ENCODE data around the gene CLIP3.

- TF ChIP-seq, protein P1, sequence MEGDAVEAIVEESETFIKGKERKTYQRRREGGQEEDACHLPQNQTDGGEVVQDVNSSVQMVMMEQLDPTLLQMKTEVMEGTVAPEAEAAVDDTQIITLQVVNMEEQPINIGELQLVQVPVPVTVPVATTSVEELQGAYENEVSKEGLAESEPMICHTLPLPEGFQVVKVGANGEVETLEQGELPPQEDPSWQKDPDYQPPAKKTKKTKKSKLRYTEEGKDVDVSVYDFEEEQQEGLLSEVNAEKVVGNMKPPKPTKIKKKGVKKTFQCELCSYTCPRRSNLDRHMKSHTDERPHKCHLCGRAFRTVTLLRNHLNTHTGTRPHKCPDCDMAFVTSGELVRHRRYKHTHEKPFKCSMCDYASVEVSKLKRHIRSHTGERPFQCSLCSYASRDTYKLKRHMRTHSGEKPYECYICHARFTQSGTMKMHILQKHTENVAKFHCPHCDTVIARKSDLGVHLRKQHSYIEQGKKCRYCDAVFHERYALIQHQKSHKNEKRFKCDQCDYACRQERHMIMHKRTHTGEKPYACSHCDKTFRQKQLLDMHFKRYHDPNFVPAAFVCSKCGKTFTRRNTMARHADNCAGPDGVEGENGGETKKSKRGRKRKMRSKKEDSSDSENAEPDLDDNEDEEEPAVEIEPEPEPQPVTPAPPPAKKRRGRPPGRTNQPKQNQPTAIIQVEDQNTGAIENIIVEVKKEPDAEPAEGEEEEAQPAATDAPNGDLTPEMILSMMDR (optimal IDR thresholded peaks at IDR 0.05 in 1 of 3, IDR thresholded peaks at IDR 0.05 in 1 of 3, conservative IDR thresholded peaks at IDR 0.05 in 1 of 3; ENCODE audit: extremely low read depth in 1 of 3, insufficient read depth in 2 of 3, low read length in 3 of 3) = no peak
- no peak for TF ChIP-seq EZH2 (IDR thresholded peaks at IDR 0.05; ENCODE audit: low read length)
These were observed 19.2 kb downstream of the CLIP3 start for GRCh38 chr19:36013280-36014011.

Measured in keratinocyte (primary cell).